HepG2 (cell line): ENCODE data around the gene CPLANE2. TPM values are rescaled to one million over a fixed set of nuclear protein-coding genes. Genes with fewer than 3 reads are reported as not detected.

Experiments
- ARNTL ChIP-seq: sonication (generic); formaldehyde crosslinking; IDR thresholded peaks from 2 replicates; pipeline ENCODE4 v1.4.0; 2020; ENCODE audit warnings: mild to moderate bottlenecking, missing genetic modification reagents
- ATF7-NPFF ChIP-seq: sonication (generic); formaldehyde crosslinking; IDR thresholded peaks from 2 replicates; pipeline ENCODE4 v1.8.1; 2023; ENCODE audit warnings: mild to moderate bottlenecking, low read depth, missing genetic modification reagents, moderate library complexity
- CAMTA2 ChIP-seq: sonication (generic); formaldehyde crosslinking; IDR thresholded peaks from 2 replicates; pipeline ENCODE4 v1.4.0; 2020; ENCODE audit warnings: mild to moderate bottlenecking, missing genetic modification reagents, borderline replicate concordance
- EZH2 ChIP-seq: conservative IDR thresholded peaks from 2 replicates; pipeline ENCODE4 v1.6.1; 2012; ENCODE audit warnings: mild to moderate bottlenecking, low read depth, low read length, moderate library complexity
- FOXM1 ChIP-seq: sonication (generic); formaldehyde crosslinking; IDR thresholded peaks from 2 replicates; pipeline ENCODE4 v1.5.0; 2020; ENCODE audit warnings: missing genetic modification reagents
- HMG20A ChIP-seq: IDR thresholded peaks from 2 replicates; pipeline ENCODE4 v1.6.1; 2016; ENCODE audit warnings: borderline replicate concordance
- JUN ChIP-seq: sonication (generic); formaldehyde crosslinking; IDR thresholded peaks from 2 replicates; pipeline ENCODE4 v1.4.0; 2020; ENCODE audit warnings: mild to moderate bottlenecking, missing genetic modification reagents
- JUNB ChIP-seq: sonication (generic); formaldehyde crosslinking; IDR thresholded peaks from 2 replicates; pipeline ENCODE4 v1.8.0; 2022; ENCODE audit warnings: missing genetic modification reagents, mild to moderate bottlenecking, borderline replicate concordance
- MAF1 ChIP-seq: sonication (generic); formaldehyde crosslinking; IDR thresholded peaks from 2 replicates; pipeline ENCODE4 v1.5.0; 2020; ENCODE audit warnings: missing genetic modification reagents, borderline replicate concordance
- MAFK ChIP-seq, 2 experiments: IDR thresholded peaks in 1 of 2; conservative IDR thresholded peaks in 1 of 2; 2 replicates each; pipeline ENCODE4 v1.6.1; 2011; ENCODE audit warnings: improper control_type of control experiment in 2 of 2, low read length in 2 of 2
- PAX8 ChIP-seq: sonication (generic); formaldehyde crosslinking; IDR thresholded peaks from 2 replicates; pipeline ENCODE4 v1.8.0; 2022; ENCODE audit warnings: mild to moderate bottlenecking, missing genetic modification reagents, borderline replicate concordance
- SOX6 ChIP-seq, 2 experiments: fragments of 450-650 bp in 1 of 2; sonication (generic) in 1 of 2; formaldehyde crosslinking in 1 of 2; IDR thresholded peaks; 2 replicates each; pipeline versions ENCODE4 v1.4.0 to v1.6.1; 2017 to 2020; ENCODE audit warnings: antibody characterized with exemption in 1 of 2, mild to moderate bottlenecking in 1 of 2, missing genetic modification reagents in 1 of 2
- TBP ChIP-seq: sonication (generic); formaldehyde crosslinking; IDR thresholded peaks from 2 replicates; pipeline ENCODE4 v1.5.0; 2020; ENCODE audit warnings: missing genetic modification reagents
- ZC3H13 ChIP-seq: sonication (generic); formaldehyde crosslinking; IDR thresholded peaks from 2 replicates; pipeline ENCODE4 v1.8.1; 2023; ENCODE audit warnings: mild to moderate bottlenecking, missing genetic modification reagents, moderate library complexity
- ZFP90 ChIP-seq: sonication (generic); formaldehyde crosslinking; IDR thresholded peaks from 2 replicates; pipeline ENCODE4 v1.8.0; 2022; ENCODE audit warnings: missing genetic modification reagents, mild to moderate bottlenecking, inconsistent platforms, borderline replicate concordance
- ZKSCAN1 ChIP-seq: fragments of 150-350 bp; IDR thresholded peaks from 2 replicates; pipeline ENCODE4 v1.6.1; 2014; ENCODE audit warnings: low read length
- ZNF337 ChIP-seq: sonication (generic); formaldehyde crosslinking; IDR thresholded peaks from 2 replicates; pipeline ENCODE4 v1.5.1; 2020; ENCODE audit warnings: missing genetic modification reagents, low read depth, mild to moderate bottlenecking, borderline replicate concordance
- ZNF484 ChIP-seq: sonication (generic); formaldehyde crosslinking; IDR thresholded peaks from 2 replicates; pipeline ENCODE4 v1.5.1; 2020; ENCODE audit warnings: mild to moderate bottlenecking, low read depth, missing genetic modification reagents, borderline replicate concordance
- ZNF547 ChIP-seq: sonication (generic); formaldehyde crosslinking; IDR thresholded peaks from 2 replicates; pipeline ENCODE4 v1.5.1; 2020; ENCODE audit warnings: mild to moderate bottlenecking, missing genetic modification reagents
- ZNF644 ChIP-seq: IDR thresholded peaks from 2 replicates; pipeline ENCODE4 v1.6.1; 2016; ENCODE audit warnings: low read depth
- polyA plus RNA-seq, 8 experiments: library from polyadenylated mRNA; depleted of rRNA in 3 of 8; stranded (reverse) in 7 of 8; unstranded in 1 of 8; fragments of >200 nt; fragmentation: Illumina TruSeq in 4 of 8; extraction: Trizol in 4 of 8; gene quantifications; 2 replicates each; pipeline versions ENCODE4 v1.2.1 to v1.2.3, GENCODE V29; 2011 to 2016; ENCODE audit warnings: low read depth in 4 of 8, missing spikeins in 1 of 8, mixed read lengths in 1 of 8; ENCODE audit not compliant: insufficient read depth in 1 of 8
- total RNA-seq, 5 experiments: library from RNA; depleted of rRNA; stranded (reverse); fragments of >200 nt; fragmentation: Illumina TruSeq; extraction: Trizol; gene quantifications; 2 replicates each; pipeline ENCODE4 v1.2.3, GENCODE V29; 2016; ENCODE audit warnings: low read depth in 1 of 5
- TF ChIP-seq, protein P1 (sequence below): sonication (generic); formaldehyde crosslinking; IDR thresholded peaks from 2 replicates; pipeline ENCODE4 v1.9.0; 2021; ENCODE audit warnings: missing genetic modification reagents, borderline replicate concordance
- TF ChIP-seq, protein P2 (sequence below): fragments of 450-650 bp; IDR thresholded peaks from 2 replicates; pipeline ENCODE4 v1.6.1; 2017
- TF ChIP-seq, protein P3 (sequence below): IDR thresholded peaks from 2 replicates; pipeline ENCODE4 v1.6.1; 2016; ENCODE audit warnings: low read depth, control low read depth
- TF ChIP-seq, protein P4 (sequence below): sonication (generic); formaldehyde crosslinking; IDR thresholded peaks from 2 replicates; pipeline ENCODE4 v1.8.0; 2022; ENCODE audit warnings: missing genetic modification reagents, low read depth, mild to moderate bottlenecking, borderline replicate concordance

Gene CPLANE2
- total and polyA plus RNA-seq, 2 of the 13 experiments (the other 11 are each of a cell fraction or from before 2014, with no cell fraction given), result 0.29 to 1.6 TPM

DNA sequence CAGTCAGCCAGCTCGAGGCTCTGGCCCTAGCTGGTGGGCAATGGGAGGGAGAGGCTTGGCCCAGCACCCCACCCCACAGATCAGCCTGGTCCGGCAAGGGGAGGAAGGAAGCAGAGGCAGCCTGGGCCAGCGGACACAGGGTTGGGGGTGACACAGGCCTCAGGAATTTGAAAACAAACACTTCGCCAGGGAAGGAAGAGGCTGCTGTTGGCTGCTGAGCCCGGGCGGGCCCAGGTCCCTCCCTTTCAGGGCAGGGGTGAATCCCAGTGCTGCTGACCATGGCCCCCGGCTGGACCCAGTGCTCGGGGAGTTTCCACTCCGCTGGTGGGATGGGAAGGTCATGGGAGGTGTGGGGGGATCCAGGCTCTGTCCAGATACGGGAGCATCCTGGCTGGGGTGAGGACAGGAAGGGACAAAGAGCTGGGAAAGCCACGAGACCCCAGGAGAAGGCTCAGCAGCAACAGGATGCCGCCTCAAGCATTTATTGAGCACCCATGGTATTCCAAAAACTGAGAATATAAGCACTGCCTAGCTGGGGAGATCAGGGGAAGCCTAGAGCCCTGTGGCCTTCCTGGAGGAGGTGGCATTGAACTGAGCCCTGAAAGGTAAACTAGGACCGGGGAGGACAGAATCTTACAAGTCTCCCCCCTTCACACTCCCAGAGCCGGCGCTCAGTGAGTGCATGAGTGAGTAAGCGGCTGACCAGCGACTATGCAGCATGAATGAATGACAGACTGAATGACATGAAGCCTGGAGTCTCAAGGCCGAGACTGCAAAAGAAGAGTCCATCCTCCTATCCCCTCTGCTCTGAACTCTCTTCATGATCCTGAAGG is 54.9 kb downstream of the CPLANE2 start (continued):
- TF ChIP-seq TBP (CRISPR knock-in tag) (no peak), JUN (peak; percentile 97), CAMTA2 (no peak), MAF1 (CRISPR knock-in tag) (0 out of 2 replicates have a peak, but pooled peaks have one; percentile 56), ZC3H13 (no peak), ZNF547 (CRISPR knock-in tag) (no peak), ZNF337 (0 out of 2 replicates have a peak, but pooled peaks have one; percentile 32), ZKSCAN1 (no peak), JUNB (CRISPR knock-in tag) (peak; percentile 95), ZNF644 (CRISPR knock-in tag) (0 out of 2 replicates have a peak, but pooled peaks have one; percentile 32), FOXM1 (CRISPR knock-in tag) (no peak), ZFP90 (0 out of 2 replicates have a peak, but pooled peaks have one; percentile 77), HMG20A (peak; percentile 38; the same call in 1 of the 2 replicates), EZH2 (no peak), ARNTL (CRISPR knock-in tag) (peak; percentile 48; the same call in 1 of the 2 replicates), SOX6 (IDR thresholded peaks at IDR 0.05) (no peak), SOX6 (CRISPR knock-in tag; IDR thresholded peaks at IDR 0.05) (peak; percentile 72; the same call in 1 of the 2 replicates), MAFK (conservative IDR thresholded peaks at IDR 0.05 in 1 of 2, IDR thresholded peaks at IDR 0.05 in 1 of 2; ENCODE audit: low read length in 2 of 2) (no peak), PAX8 (CRISPR knock-in tag) (no peak), ATF7-NPFF (CRISPR knock-in tag) (no peak), ZNF484 (CRISPR knock-in tag) (no peak)
- TF ChIP-seq, protein P1, sequence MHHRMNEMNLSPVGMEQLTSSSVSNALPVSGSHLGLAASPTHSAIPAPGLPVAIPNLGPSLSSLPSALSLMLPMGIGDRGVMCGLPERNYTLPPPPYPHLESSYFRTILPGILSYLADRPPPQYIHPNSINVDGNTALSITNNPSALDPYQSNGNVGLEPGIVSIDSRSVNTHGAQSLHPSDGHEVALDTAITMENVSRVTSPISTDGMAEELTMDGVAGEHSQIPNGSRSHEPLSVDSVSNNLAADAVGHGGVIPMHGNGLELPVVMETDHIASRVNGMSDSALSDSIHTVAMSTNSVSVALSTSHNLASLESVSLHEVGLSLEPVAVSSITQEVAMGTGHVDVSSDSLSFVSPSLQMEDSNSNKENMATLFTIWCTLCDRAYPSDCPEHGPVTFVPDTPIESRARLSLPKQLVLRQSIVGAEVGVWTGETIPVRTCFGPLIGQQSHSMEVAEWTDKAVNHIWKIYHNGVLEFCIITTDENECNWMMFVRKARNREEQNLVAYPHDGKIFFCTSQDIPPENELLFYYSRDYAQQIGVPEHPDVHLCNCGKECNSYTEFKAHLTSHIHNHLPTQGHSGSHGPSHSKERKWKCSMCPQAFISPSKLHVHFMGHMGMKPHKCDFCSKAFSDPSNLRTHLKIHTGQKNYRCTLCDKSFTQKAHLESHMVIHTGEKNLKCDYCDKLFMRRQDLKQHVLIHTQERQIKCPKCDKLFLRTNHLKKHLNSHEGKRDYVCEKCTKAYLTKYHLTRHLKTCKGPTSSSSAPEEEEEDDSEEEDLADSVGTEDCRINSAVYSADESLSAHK, result no peak
- TF ChIP-seq, protein P2, sequence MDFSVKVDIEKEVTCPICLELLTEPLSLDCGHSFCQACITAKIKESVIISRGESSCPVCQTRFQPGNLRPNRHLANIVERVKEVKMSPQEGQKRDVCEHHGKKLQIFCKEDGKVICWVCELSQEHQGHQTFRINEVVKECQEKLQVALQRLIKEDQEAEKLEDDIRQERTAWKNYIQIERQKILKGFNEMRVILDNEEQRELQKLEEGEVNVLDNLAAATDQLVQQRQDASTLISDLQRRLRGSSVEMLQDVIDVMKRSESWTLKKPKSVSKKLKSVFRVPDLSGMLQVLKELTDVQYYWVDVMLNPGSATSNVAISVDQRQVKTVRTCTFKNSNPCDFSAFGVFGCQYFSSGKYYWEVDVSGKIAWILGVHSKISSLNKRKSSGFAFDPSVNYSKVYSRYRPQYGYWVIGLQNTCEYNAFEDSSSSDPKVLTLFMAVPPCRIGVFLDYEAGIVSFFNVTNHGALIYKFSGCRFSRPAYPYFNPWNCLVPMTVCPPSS, result no peak
- TF ChIP-seq, protein P3, sequence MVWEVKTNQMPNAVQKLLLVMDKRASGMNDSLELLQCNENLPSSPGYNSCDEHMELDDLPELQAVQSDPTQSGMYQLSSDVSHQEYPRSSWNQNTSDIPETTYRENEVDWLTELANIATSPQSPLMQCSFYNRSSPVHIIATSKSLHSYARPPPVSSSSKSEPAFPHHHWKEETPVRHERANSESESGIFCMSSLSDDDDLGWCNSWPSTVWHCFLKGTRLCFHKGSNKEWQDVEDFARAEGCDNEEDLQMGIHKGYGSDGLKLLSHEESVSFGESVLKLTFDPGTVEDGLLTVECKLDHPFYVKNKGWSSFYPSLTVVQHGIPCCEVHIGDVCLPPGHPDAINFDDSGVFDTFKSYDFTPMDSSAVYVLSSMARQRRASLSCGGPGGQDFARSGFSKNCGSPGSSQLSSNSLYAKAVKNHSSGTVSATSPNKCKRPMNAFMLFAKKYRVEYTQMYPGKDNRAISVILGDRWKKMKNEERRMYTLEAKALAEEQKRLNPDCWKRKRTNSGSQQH (CRISPR knock-in tag), result 0 out of 2 replicates have a peak, but pooled peaks have one; percentile 46
- TF ChIP-seq, protein P4, sequence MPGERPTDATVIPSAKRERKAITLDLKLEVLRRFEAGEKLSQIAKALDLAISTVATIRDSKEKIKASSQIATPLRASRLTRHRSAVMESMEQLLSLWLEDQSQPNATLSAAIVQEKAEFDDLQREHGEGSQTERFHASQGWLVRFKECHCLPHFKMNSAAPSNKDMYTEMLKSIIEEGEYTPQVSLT (CRISPR knock-in tag), result no peak
